Measurements from ENCODE around the gene GTF3C4. TPM values are rescaled to one million over a fixed set of nuclear protein-coding genes. Genes with fewer than 3 reads are reported as not detected.

The GTF3C4 gene
- total and polyA plus RNA-seq, 10 donors: 1.8 to 11.7 (median 10.5) TPM

GRCh38 chr9:132634327-132634726, 35.9 kb upstream of the GTF3C4 start:
- intact Hi-C loops (cut with DNase I; ENCODE audit: low total_unique reads): no loop called here
- 90 to 98% (median 97%) methylated on average over 3 of the region's 3 CpGs for WGBS, 5 donors

DNA sequence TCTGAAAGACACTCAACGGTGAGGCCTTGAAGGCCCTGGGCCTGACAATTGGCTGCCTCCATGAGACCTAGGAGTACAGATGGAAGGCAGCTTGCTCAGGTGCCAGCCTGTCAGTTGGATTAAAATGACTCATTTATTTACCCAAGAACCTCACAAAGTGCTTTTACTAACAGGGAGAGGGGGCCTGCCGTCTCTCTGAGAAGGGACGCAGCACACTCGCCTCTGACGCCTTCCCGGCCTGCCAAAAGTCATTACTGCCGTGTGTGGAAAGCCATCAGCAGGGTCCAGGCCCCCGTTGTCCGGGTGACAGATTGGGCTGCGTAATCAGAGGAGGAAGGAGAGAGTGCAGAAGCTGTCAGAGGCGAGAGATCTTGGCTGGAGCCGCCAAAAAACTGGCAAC, 32.9 kb upstream of the GTF3C4 start:
- Histone ChIP-seq H3K4me3 (no peak overlapping the region), H3K9me3 (no peaks in the 10 kb centered on the region), H3K27ac (no peak overlapping the region), H3K4me1 (no peaks in the 10 kb centered on the region), H3K36me3 (peaks cover 0 to 81% (median 53%) of the 10 kb centered on the region in 6 donors), H3K27me3 (replicated peaks in 1 of 7) (no peaks in the 10 kb centered on the region)
- WGBS, 5 donors: 87 to 94% (median 93%) methylated on average over 11 to 12 of the region's 12 CpGs
- intact Hi-C loops (cut with DNase I; ENCODE audit: low total_unique reads): no loop called here
- DNase-seq: no peak
- no peak for TF ChIP-seq POLR2AphosphoS5 (IDR thresholded peaks at IDR 0.05)
- TF ChIP-seq, protein P1, sequence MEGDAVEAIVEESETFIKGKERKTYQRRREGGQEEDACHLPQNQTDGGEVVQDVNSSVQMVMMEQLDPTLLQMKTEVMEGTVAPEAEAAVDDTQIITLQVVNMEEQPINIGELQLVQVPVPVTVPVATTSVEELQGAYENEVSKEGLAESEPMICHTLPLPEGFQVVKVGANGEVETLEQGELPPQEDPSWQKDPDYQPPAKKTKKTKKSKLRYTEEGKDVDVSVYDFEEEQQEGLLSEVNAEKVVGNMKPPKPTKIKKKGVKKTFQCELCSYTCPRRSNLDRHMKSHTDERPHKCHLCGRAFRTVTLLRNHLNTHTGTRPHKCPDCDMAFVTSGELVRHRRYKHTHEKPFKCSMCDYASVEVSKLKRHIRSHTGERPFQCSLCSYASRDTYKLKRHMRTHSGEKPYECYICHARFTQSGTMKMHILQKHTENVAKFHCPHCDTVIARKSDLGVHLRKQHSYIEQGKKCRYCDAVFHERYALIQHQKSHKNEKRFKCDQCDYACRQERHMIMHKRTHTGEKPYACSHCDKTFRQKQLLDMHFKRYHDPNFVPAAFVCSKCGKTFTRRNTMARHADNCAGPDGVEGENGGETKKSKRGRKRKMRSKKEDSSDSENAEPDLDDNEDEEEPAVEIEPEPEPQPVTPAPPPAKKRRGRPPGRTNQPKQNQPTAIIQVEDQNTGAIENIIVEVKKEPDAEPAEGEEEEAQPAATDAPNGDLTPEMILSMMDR (IDR thresholded peaks at IDR 0.05 in 8 of 11, conservative IDR thresholded peaks at IDR 0.05 in 3 of 11): no peak
- TF ChIP-seq POLR2A (IDR thresholded peaks at IDR 0.05): no peak

More at GRCh38 chr9:132634327-132634726, 35.9 kb upstream of the GTF3C4 start:
- no peak for TF ChIP-seq POLR2A (IDR thresholded peaks at IDR 0.05)
- TF ChIP-seq, protein P1 (IDR thresholded peaks at IDR 0.05 in 8 of 11, conservative IDR thresholded peaks at IDR 0.05 in 3 of 11): no peak
- no peak for TF ChIP-seq POLR2AphosphoS5 (IDR thresholded peaks at IDR 0.05)
- Histone ChIP-seq H3K27me3 (replicated peaks in 1 of 7) (no peaks in the 10 kb centered on the region), H3K27ac (no peak overlapping the region), H3K4me3 (no peak overlapping the region), H3K36me3 (peaks cover 2 to 77% (median 50%) of the 10 kb centered on the region in 6 donors), H3K4me1 (no peaks in the 10 kb centered on the region), H3K9me3 (no peaks in the 10 kb centered on the region)
- DNase-seq: no peak

DNA sequence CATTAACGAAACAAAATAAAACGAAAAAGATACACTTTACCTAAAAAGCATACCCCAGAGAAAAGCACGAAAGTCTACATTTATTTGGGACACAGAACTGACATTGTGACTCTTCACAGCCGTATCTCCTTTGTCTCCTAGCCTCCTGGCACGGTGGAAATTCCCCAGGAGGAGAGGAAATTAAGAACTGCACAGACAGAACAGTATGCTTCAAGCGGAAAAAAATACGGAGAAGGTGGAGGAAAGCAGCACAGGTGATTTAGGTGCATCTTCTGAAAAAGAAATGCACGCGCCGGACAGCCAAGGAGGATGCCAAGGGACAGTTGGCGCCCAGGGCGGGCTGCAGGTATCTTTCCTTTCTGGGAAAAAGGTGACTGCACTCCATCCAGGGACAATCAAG, 32.5 kb upstream of the GTF3C4 start:
- Histone ChIP-seq H3K27ac (no peak overlapping the region), H3K9me3 (no peaks in the 10 kb centered on the region), H3K36me3 (peaks cover 0 to 85% (median 54%) of the 10 kb centered on the region in 6 donors), H3K4me1 (no peaks in the 10 kb centered on the region), H3K4me3 (no peak overlapping the region), H3K27me3 (replicated peaks in 1 of 7) (no peaks in the 10 kb centered on the region)
- 94 to 96% (median 95%) methylated on average over 12 of the region's 12 CpGs for WGBS, 5 donors
- TF ChIP-seq POLR2A (IDR thresholded peaks at IDR 0.05): no peak
- no peak for TF ChIP-seq POLR2AphosphoS5 (IDR thresholded peaks at IDR 0.05)
- intact Hi-C loops (cut with DNase I; ENCODE audit: low total_unique reads): no loop called here
- DNase-seq: no peak

DNA sequence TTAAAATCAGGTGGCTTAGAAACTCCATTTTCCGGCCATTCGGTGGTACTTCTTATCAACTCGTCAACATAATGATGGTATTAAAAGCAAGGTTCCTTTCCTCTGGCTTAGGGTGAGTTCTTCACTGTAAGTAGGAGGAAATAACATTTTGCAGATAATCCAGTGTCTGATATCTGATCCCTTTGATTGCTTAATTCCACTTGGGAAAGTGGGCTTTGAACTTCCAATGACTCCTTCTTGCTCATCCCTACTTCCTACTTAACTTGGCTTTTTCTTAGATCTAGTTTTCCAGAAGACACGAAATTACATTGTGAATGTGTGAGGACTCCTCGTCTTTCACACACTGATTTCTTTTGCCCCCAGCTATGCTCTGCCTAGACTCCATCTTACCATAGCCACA, 32.0 kb upstream of the GTF3C4 start:
- H3K9me3 ChIP-seq: no peaks in the 10 kb centered on the region
- no peaks in the 10 kb centered on the region for H3K27me3 ChIP-seq (replicated peaks in 1 of 7)
- H3K4me3 ChIP-seq: no peak overlapping the region
- no peaks in the 10 kb centered on the region for H3K4me1 ChIP-seq
- 93 to 96% (median 94%) methylated on average over 5 of the region's 5 CpGs for WGBS, 5 donors
- TF ChIP-seq POLR2A (IDR thresholded peaks at IDR 0.05) (no peak), POLR2AphosphoS5 (IDR thresholded peaks at IDR 0.05) (no peak)
- TF ChIP-seq, protein P1 (IDR thresholded peaks at IDR 0.05 in 8 of 11, conservative IDR thresholded peaks at IDR 0.05 in 3 of 11): no peak
- no peak for DNase-seq
- intact Hi-C loops (cut with DNase I; ENCODE audit: low total_unique reads): no loop called here
- H3K27ac ChIP-seq: no peak overlapping the region
- peaks cover 0 to 89% (median 57%) of the 10 kb centered on the region in 6 donors for H3K36me3 ChIP-seq

DNA sequence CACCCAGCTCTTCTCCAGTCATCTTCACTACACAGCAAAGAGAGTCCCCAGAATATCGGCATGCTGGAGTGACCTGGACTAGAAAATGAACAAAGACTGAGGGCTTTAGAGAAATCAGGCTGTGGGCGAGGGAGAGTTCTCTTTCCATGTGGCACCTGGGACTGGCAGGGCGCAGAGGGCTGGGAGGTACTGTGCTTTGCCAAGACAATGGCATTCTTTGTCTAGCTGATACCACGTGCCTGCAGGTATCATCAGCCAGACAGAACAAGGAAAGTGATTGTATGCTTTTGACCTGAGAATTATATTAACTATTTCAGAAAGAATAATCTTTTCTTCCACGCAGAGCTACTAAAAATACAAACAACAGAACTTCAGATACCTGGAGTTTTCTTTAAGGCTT, 30.9 kb upstream of the GTF3C4 start:
- peaks cover 0 to 96% (median 63%) of the 10 kb centered on the region in 6 donors for H3K36me3 ChIP-seq
- TF ChIP-seq POLR2AphosphoS5 (IDR thresholded peaks at IDR 0.05) (no peak), POLR2A (IDR thresholded peaks at IDR 0.05) (no peak)
- TF ChIP-seq, protein P1 (IDR thresholded peaks at IDR 0.05 in 8 of 11, conservative IDR thresholded peaks at IDR 0.05 in 3 of 11): no peak
- WGBS, 5 donors: 88 to 95% (median 92%) methylated on average over 5 of the region's 5 CpGs

More for the DNA sequence above, 30.9 kb upstream of the GTF3C4 start:
- intact Hi-C loops (cut with DNase I; ENCODE audit: low total_unique reads): no loop called here
- Histone ChIP-seq H3K27me3 (replicated peaks in 1 of 7) (no peaks in the 10 kb centered on the region), H3K4me1 (no peaks in the 10 kb centered on the region), H3K9me3 (no peaks in the 10 kb centered on the region), H3K4me3 (no peak overlapping the region), H3K27ac (no peak overlapping the region)
- no peak for DNase-seq

Data from spleen (tissue), 11 donors.